RWPE2 (cell line): ENCODE measurements around the gene EML2.
"Not testable (repeated sequence)": the region's sequence is repeated elsewhere in the genome, so short reads cannot be mapped to it uniquely, and the experiment has no call there.

Experiments used
- ATAC-seq: fragments of 200-7000 bp; cut with Tn5 transposase; 3 replicates; pipeline ENCODE4 v1.9.1; 2021; ENCODE audit warnings: low read depth
- DNase-seq: peaks from one replicate; pipeline ENCODE4 v3.0.0-alpha.2; 2020; ENCODE audit warnings: low spot score
- H3K27ac ChIP-seq: fragments of 450-650 bp; 2 replicates; pipeline ENCODE4 v1.5.1; 2017; ENCODE audit warnings: mild to moderate bottlenecking; ENCODE audit not compliant: poor library complexity, severe bottlenecking
- H3K27me3 ChIP-seq: fragments of 250-450 bp; sonication (Bioruptor Pico); 2 replicates; pipeline ENCODE4 v1.5.1; 2021; ENCODE audit warnings: mild to moderate bottlenecking, moderate library complexity; ENCODE audit not compliant: insufficient read depth, poor library complexity, severe bottlenecking
- H3K36me3 ChIP-seq: fragments of 250-450 bp; sonication (Bioruptor Pico); 2 replicates; pipeline ENCODE4 v1.5.1; 2020; ENCODE audit warnings: low read depth, mild to moderate bottlenecking, moderate library complexity
- H3K4me1 ChIP-seq: fragments of 250-450 bp; sonication (Bioruptor Pico); 2 replicates; pipeline ENCODE4 v1.5.1; 2021; ENCODE audit warnings: mild to moderate bottlenecking, moderate library complexity; ENCODE audit not compliant: insufficient read depth, poor library complexity, severe bottlenecking
- H3K4me3 ChIP-seq: fragments of 250-450 bp; sonication (Bioruptor Pico); 2 replicates; pipeline ENCODE4 v1.5.1; 2021; ENCODE audit warnings: mild to moderate bottlenecking, moderate library complexity; ENCODE audit not compliant: severe bottlenecking
- H3K9me3 ChIP-seq: fragments of 250-450 bp; sonication (Bioruptor Pico); 2 replicates; pipeline ENCODE4 v1.5.1; 2021; ENCODE audit warnings: mild to moderate bottlenecking, moderate library complexity; ENCODE audit not compliant: severe bottlenecking
- TF ChIP-seq, protein P1 (sequence below): fragments of 450-650 bp; IDR thresholded peaks from one replicate; pipeline ENCODE4 v1.5.1; 2017; ENCODE audit warnings: mild to moderate bottlenecking, moderate library complexity; ENCODE audit not compliant: poor library complexity, severe bottlenecking

Gene EML2

DNA sequence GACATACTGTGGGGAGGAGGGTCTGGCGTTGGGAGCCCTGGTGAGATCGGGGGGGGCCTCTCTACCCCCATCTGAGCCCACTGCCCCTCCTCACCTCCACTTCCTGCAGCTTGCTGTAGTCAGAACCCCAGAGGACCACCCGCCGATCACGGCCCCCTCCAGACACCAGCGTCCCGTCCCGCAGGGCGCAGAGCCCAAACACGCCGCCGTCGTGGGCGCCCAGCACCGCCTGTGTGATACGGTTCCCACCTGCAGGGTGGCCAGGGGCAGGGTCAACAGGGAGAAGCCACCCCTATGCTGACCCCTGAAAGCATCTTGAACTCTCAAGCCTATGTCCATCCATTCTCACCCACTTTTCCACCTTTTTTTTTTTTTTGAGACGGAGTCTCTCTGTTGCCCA lies 17.8 kb downstream of the EML2 start:
- peaks cover 81% of the 10 kb centered on the region for H3K36me3 ChIP-seq
- no peaks in the 10 kb centered on the region for H3K9me3 ChIP-seq
- H3K4me3 ChIP-seq, result no peak overlapping the region
- no peaks in the 10 kb centered on the region for H3K27me3 ChIP-seq
- TF ChIP-seq, protein P1, sequence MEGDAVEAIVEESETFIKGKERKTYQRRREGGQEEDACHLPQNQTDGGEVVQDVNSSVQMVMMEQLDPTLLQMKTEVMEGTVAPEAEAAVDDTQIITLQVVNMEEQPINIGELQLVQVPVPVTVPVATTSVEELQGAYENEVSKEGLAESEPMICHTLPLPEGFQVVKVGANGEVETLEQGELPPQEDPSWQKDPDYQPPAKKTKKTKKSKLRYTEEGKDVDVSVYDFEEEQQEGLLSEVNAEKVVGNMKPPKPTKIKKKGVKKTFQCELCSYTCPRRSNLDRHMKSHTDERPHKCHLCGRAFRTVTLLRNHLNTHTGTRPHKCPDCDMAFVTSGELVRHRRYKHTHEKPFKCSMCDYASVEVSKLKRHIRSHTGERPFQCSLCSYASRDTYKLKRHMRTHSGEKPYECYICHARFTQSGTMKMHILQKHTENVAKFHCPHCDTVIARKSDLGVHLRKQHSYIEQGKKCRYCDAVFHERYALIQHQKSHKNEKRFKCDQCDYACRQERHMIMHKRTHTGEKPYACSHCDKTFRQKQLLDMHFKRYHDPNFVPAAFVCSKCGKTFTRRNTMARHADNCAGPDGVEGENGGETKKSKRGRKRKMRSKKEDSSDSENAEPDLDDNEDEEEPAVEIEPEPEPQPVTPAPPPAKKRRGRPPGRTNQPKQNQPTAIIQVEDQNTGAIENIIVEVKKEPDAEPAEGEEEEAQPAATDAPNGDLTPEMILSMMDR, result no peak
- no peaks in the 10 kb centered on the region for H3K4me1 ChIP-seq
- ATAC-seq (no peak), DNase-seq (no peak)
- no peak overlapping the region for H3K27ac ChIP-seq

DNA sequence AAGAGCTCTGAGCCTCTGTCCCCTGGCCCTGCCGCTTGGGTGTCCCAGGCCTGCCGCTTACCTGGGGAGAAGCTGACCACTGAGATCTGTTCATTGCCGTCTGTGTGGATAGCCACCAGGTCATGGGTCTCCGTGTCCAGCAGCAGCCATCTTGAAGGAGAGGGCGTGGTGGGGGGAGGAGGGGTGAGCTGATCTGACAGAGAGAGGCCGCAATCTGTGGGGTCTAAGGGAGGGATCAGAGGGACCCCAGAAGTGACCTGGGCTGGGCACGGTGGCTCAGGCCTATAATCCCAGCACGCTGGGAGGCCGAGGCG lies 22.5 kb downstream of the EML2 start:
- Histone ChIP-seq H3K27ac (peak overlapping the region; percentile 95), H3K27me3 (no peaks in the 10 kb centered on the region), H3K4me3 (no peak overlapping the region), H3K4me1 (peaks cover 19% of the 10 kb centered on the region), H3K36me3 (peaks cover 87% of the 10 kb centered on the region), H3K9me3 (no peaks in the 10 kb centered on the region)
- DNase-seq (no peak), ATAC-seq (no peak)
- TF ChIP-seq, protein P1, result no peak

DNA sequence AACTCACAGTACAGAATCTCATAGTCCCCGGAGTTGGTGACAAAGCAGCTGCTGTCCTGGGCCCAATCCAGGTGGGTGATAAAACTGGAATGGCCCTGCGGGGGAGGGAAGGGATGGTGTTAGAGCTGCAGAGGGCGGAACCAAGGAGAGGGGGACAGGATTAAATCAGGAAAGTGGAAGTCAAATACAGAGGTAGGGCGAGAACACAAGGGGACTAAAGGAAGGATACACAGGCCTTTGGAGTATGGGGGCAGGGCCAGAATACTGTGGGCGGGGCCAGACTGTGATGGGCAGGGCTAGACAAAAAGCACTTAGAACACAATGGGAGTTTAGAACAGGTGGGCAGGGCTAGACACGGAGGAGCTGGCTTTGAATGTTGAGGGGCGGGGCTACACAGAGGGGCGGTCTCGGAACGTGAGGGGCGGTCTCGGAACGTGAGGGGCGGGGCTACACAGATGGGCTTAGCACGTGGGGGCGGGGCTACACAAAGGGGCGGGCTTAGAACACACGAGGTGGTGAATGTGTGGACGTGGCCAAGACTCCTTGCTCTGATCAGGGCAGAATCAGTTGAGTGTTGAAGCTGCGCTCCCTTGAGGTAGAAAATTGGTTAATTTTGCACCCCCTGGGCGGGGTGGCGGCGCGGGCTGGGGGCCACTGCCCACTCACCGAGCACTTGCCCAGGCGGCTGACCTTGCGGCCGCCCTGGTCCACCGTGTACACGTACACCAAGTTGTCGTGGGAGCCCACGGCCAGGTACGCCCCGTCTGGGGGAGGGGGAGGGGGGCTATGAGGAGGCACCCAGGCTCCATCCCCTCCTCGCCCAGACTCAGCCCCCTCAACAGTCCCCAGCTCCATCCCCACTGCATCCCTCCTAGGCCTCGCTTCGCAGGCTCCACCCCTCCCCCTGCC lies 23.1 kb downstream of the EML2 start:
- H3K36me3 ChIP-seq, result peaks cover 88% of the 10 kb centered on the region
- TF ChIP-seq, protein P1, result no peak
- H3K9me3 ChIP-seq, result no peaks in the 10 kb centered on the region
- H3K4me1 ChIP-seq, result peaks cover 19% of the 10 kb centered on the region
- no peak overlapping the region for H3K4me3 ChIP-seq
- H3K27ac ChIP-seq, result peak overlapping the region; percentile 95
- DNase-seq, result peak; percentile 95
- peak; percentile 74 for ATAC-seq
- no peaks in the 10 kb centered on the region for H3K27me3 ChIP-seq

DNA sequence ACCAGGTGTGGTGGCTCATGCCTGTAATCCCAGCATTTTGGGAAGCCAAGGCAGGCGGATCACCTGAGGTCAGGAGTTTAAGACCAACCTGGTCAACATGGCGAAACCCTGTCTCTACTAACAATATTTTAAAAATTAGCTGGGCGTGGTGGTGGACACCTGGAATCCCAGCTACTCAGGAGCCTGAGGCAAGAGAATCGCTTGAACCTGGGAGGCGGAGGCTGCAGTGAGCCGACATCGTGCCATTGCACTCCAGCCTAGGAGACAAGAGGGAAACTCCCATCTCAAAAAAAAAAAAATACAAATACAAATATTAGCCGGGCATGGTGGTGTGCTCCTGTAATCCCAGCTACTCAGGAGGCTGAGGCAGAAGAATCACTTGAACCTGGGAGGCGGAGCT lies 24.1 kb downstream of the EML2 start:
- peaks cover 88% of the 10 kb centered on the region for H3K36me3 ChIP-seq
- H3K4me1 ChIP-seq, result peaks cover 19% of the 10 kb centered on the region
- ATAC-seq, H3K4me3 ChIP-seq, DNase-seq, H3K27me3 ChIP-seq, H3K9me3 ChIP-seq: not testable (repeated sequence)
- H3K27ac ChIP-seq, result peak overlapping the region; percentile 95

DNA sequence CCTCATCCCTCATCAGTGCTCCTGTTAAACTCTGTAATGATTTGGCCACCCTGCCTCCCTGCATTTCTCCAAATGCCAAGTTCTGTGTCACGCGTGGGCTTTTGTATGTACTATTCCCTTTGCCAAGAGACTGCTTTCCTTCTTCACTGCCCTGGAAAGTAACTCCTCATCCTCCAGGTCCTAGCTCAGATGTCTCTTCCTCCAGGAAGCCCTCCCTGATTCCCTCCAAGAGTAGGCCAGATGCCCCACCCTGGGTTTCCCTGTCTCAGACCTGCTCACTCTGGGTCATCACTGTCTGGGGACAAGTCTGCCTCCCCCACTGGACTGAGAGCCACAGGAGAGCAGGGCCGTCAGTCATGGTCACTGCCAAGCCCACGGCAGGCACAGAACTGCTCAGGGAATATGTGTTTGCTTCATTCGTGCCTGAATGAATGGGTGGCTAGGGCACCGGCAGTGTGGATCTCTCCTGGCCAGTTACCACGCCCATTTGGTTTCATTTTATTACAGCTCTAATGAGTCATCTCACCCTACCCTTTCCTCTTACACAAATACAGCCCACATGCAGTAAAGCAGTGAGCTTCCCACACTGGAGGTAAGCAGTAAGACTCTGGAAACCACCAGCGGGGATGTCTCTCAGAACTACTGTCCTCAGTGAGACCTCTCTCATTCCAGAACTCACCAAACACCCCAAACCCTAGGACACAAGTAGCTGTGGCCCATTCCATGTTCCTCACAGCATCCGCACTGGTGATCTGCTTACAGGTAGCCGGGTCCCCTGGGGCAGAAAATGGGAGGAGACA lies 25.1 kb downstream of the EML2 start:
- TF ChIP-seq, protein P1, result no peak
- Histone ChIP-seq H3K4me3 (no peak overlapping the region), H3K4me1 (peaks cover 19% of the 10 kb centered on the region), H3K27me3 (no peaks in the 10 kb centered on the region), H3K9me3 (no peaks in the 10 kb centered on the region), H3K36me3 (peaks cover 82% of the 10 kb centered on the region), H3K27ac (peak overlapping the region; percentile 95)
- peak; percentile 93 for ATAC-seq
- DNase-seq, result peak; percentile 80
